Upper lobe of left lung (tissue), 6 donors: Measurements from ENCODE around the gene LYRM2. TPM values are rescaled to one million over a fixed set of nuclear protein-coding genes. Genes with fewer than 3 reads are reported as not detected.

Experiments
- ATAC-seq, 2 donors: fragments of 200-7000 bp; cut with Tn5 transposase; one replicate each; pipeline ENCODE4 v1.9.1; 2022; ENCODE audit warnings: mild to moderate bottlenecking in 2 of 2, moderate library complexity in 2 of 2; ENCODE audit not compliant: low FRiP score in 2 of 2
- DNase-seq, 2 donors: peaks; one replicate each; pipeline ENCODE4 v3.0.0-alpha.2; 2019 to 2020
- H3K27ac ChIP-seq, 4 donors: fragments of 200-600 bp; sonication (generic); one replicate each; pipeline ENCODE4 v1.5.1; 2016 to 2019
- H3K27me3 ChIP-seq, 4 donors: fragments of 200-600 bp; sonication (generic); one replicate each; pipeline ENCODE4 v1.5.1; 2017 to 2019
- H3K36me3 ChIP-seq, 4 donors: fragments of 200-600 bp; sonication (generic); one replicate each; pipeline ENCODE4 v1.5.1; 2016 to 2019
- H3K4me1 ChIP-seq, 4 donors: fragments of 200-600 bp; sonication (generic); one replicate each; pipeline ENCODE4 v1.5.1; 2018 to 2019
- H3K4me3 ChIP-seq, 4 donors: fragments of 200-600 bp; sonication (generic); one replicate each; pipeline ENCODE4 v1.5.1; 2017 to 2019; ENCODE audit warnings: mild to moderate bottlenecking in 2 of 4, moderate library complexity in 1 of 4
- H3K9me3 ChIP-seq, 4 donors: fragments of 200-600 bp; sonication (generic); one replicate each; pipeline ENCODE4 v1.5.1; 2018 to 2019
- CTCF ChIP-seq, 6 experiments: fragments of 450-650 bp in 4 of 6; fragments of 200-600 bp in 2 of 6; sonication (generic) in 2 of 6; IDR thresholded peaks; one replicate each; pipeline ENCODE4 v1.5.1; 2016 to 2019; ENCODE audit warnings: antibody characterized with exemption in 6 of 6
- EP300 ChIP-seq, 4 donors: sonication (generic); formaldehyde crosslinking; IDR thresholded peaks; one replicate each; pipeline ENCODE4 v1.5.1; 2017; ENCODE audit warnings: antibody characterized with exemption in 4 of 4, control low read depth in 2 of 4
- POLR2A ChIP-seq, 4 donors: fragments of 450-650 bp; IDR thresholded peaks; one replicate each; pipeline ENCODE4 v1.5.1; 2016 to 2017; ENCODE audit warnings: antibody characterized with exemption in 4 of 4, mild to moderate bottlenecking in 2 of 4
- POLR2AphosphoS5 ChIP-seq, 2 donors: sonication (generic); formaldehyde crosslinking; IDR thresholded peaks; one replicate each; pipeline ENCODE4 v1.5.1; 2017; ENCODE audit warnings: antibody characterized with exemption in 2 of 2
- WGBS, 2 donors: methylation state at CpG; one replicate each; pipeline ENCODE4 v1.1.5; 2017 to 2018; 5-methylcytosine and 5-hydroxymethylcytosine counted together
- total RNA-seq, 6 donors: library from RNA; depleted of rRNA in 4 of 6; stranded (reverse); fragments of >200 nt in 4 of 6; gene quantifications; one replicate each; pipeline versions ENCODE4 v1.1.0 to v1.2.1, GENCODE V29; 2016 to 2021
- donor health status: DM: no; HTN: no; CAD: no; lungs with moderate emphysema.
- donor health status: DM: no; HTN: yes; CAD: no; lungs with severe emphysema.

The LYRM2 gene
- total RNA-seq, 6 donors from 2014 or later, result 7.3 to 32.4 (median 22.2) TPM

- ATAC-seq (no peak), DNase-seq (no peak)
- no peak for TF ChIP-seq EP300 (IDR thresholded peaks at IDR 0.05)
- no peak for TF ChIP-seq POLR2AphosphoS5 (IDR thresholded peaks at IDR 0.05)
- TF ChIP-seq CTCF (IDR thresholded peaks at IDR 0.05), result no peak
- no peak for TF ChIP-seq POLR2A (IDR thresholded peaks at IDR 0.05)
- Histone ChIP-seq H3K36me3 (peaks cover 18 to 69% (median 30%) of the 10 kb centered on the region in 4 donors), H3K4me1 (peaks cover 0 to 4% (median 0%) of the 10 kb centered on the region in 4 donors), H3K4me3 (no peak overlapping the region), H3K9me3 (no peaks in the 10 kb centered on the region), H3K27me3 (no peaks in the 10 kb centered on the region), H3K27ac (no peak overlapping the region)
- 89 to 93% methylated on average over 5 of the region's 5 CpGs for WGBS, 2 donors
Measured at GRCh38 chr6:89667872-89668556, 29.5 kb upstream of the LYRM2 start.

GRCh38 chr6:89662659-89663223 is 24.2 kb upstream of the LYRM2 start:
- Histone ChIP-seq H3K4me1 (no peaks in the 10 kb centered on the region), H3K27ac (no peak overlapping the region), H3K9me3 (no peaks in the 10 kb centered on the region), H3K27me3 (no peaks in the 10 kb centered on the region), H3K4me3 (no peak overlapping the region), H3K36me3 (peaks cover 9 to 85% (median 39%) of the 10 kb centered on the region in 4 donors)
- ATAC-seq (no peak), DNase-seq (no peak)
- TF ChIP-seq POLR2AphosphoS5 (IDR thresholded peaks at IDR 0.05) (no peak), CTCF (IDR thresholded peaks at IDR 0.05) (no peak), POLR2A (IDR thresholded peaks at IDR 0.05) (no peak), EP300 (IDR thresholded peaks at IDR 0.05) (no peak)
- WGBS, 2 donors, result 95 to 100% methylated on average over 4 of the region's 4 CpGs

- TF ChIP-seq POLR2A (IDR thresholded peaks at IDR 0.05), result no peak
- TF ChIP-seq CTCF (IDR thresholded peaks at IDR 0.05), result no peak
- TF ChIP-seq POLR2AphosphoS5 (IDR thresholded peaks at IDR 0.05), result no peak
- TF ChIP-seq EP300 (IDR thresholded peaks at IDR 0.05), result no peak
- WGBS, 2 donors, result 79 to 87% methylated on average over 1 of the region's 1 CpG
- no peaks in the 10 kb centered on the region for H3K9me3 ChIP-seq
- no peak for DNase-seq
- H3K27ac ChIP-seq, result no peak overlapping the region
- H3K4me3 ChIP-seq, result no peak overlapping the region
- H3K4me1 ChIP-seq, result no peaks in the 10 kb centered on the region
- no peaks in the 10 kb centered on the region for H3K27me3 ChIP-seq
- H3K36me3 ChIP-seq, result peaks cover 9 to 89% (median 45%) of the 10 kb centered on the region in 4 donors
- ATAC-seq, result no peak
Measured at GRCh38 chr6:89661559-89661958, 23.0 kb upstream of the LYRM2 start.

- TF ChIP-seq EP300 (IDR thresholded peaks at IDR 0.05) (no peak), POLR2A (IDR thresholded peaks at IDR 0.05) (no peak), CTCF (IDR thresholded peaks at IDR 0.05) (no peak), POLR2AphosphoS5 (IDR thresholded peaks at IDR 0.05) (no peak)
- ATAC-seq (no peak), DNase-seq (no peak)
- no peak overlapping the region for H3K27ac ChIP-seq
- 87 to 95% methylated on average over 4 of the region's 4 CpGs for WGBS, 2 donors
- no peaks in the 10 kb centered on the region for H3K27me3 ChIP-seq
- no peak overlapping the region for H3K4me3 ChIP-seq
- H3K4me1 ChIP-seq, result no peaks in the 10 kb centered on the region
- H3K9me3 ChIP-seq, result no peaks in the 10 kb centered on the region
- H3K36me3 ChIP-seq, result peaks cover 9 to 90% (median 46%) of the 10 kb centered on the region in 4 donors
Measured at GRCh38 chr6:89660981-89661380, 22.4 kb upstream of the LYRM2 start.
